ENCODE data around the gene GRIA4. TPM values are rescaled to one million over a fixed set of nuclear protein-coding genes. Genes with fewer than 3 reads are reported as not detected.

Gene GRIA4
- total RNA-seq, 4 donors from 2014 or later = not detected

- no peak for DNase-seq (ENCODE audit: low spot score in 2 of 2)
- H3K4me1 ChIP-seq = no peaks in the 10 kb centered on the region
- no peak for TF ChIP-seq CTCF (IDR thresholded peaks at IDR 0.05)
- no peak for TF ChIP-seq POLR2A (IDR thresholded peaks at IDR 0.05)
- TF ChIP-seq EP300 (IDR thresholded peaks at IDR 0.05) = no peak
- 16% methylated on average over 3 of the region's 3 CpGs for WGBS, 2 donors
- H3K27me3 ChIP-seq = no peaks in the 10 kb centered on the region
- H3K27ac ChIP-seq = no peak overlapping the region
- H3K4me3 ChIP-seq = no peak overlapping the region
- H3K9me3 ChIP-seq = no peaks in the 10 kb centered on the region
- H3K36me3 ChIP-seq = no peaks in the 10 kb centered on the region
These were observed 63.2 kb downstream of the GRIA4 start for GRCh38 chr11:105673089-105673488.

GRCh38 chr11:105689631-105690030 is 79.8 kb downstream of the GRIA4 start:
- Histone ChIP-seq H3K36me3 (no peaks in the 10 kb centered on the region), H3K9me3 (no peaks in the 10 kb centered on the region), H3K27me3 (no peaks in the 10 kb centered on the region), H3K4me3 (no peak overlapping the region), H3K27ac (no peak overlapping the region), H3K4me1 (no peaks in the 10 kb centered on the region)
- no peak for TF ChIP-seq POLR2A (IDR thresholded peaks at IDR 0.05)
- TF ChIP-seq EP300 (IDR thresholded peaks at IDR 0.05) = no peak
- WGBS, 2 donors = 51 to 52% methylated on average over 2 of the region's 2 CpGs
- DNase-seq (ENCODE audit: low spot score in 2 of 2) = no peak

- Histone ChIP-seq H3K9me3 (no peaks in the 10 kb centered on the region), H3K27ac (no peak overlapping the region), H3K4me1 (no peaks in the 10 kb centered on the region), H3K27me3 (no peaks in the 10 kb centered on the region), H3K36me3 (no peaks in the 10 kb centered on the region), H3K4me3 (no peak overlapping the region)
- DNase-seq (ENCODE audit: low spot score in 2 of 2) = no peak
- TF ChIP-seq POLR2A (IDR thresholded peaks at IDR 0.05) (no peak), EP300 (IDR thresholded peaks at IDR 0.05) (no peak), CTCF (IDR thresholded peaks at IDR 0.05) (no peak)
- WGBS, 2 donors = 57 to 70% methylated on average over 1 of the region's 1 CpG
These were observed 80.6 kb downstream of the GRIA4 start for GRCh38 chr11:105690467-105690866.

- Histone ChIP-seq H3K9me3 (no peaks in the 10 kb centered on the region), H3K36me3 (no peaks in the 10 kb centered on the region), H3K4me1 (no peaks in the 10 kb centered on the region), H3K4me3 (no peak overlapping the region), H3K27me3 (no peaks in the 10 kb centered on the region), H3K27ac (no peak overlapping the region)
- TF ChIP-seq EP300 (IDR thresholded peaks at IDR 0.05) (no peak), CTCF (IDR thresholded peaks at IDR 0.05) (no peak), POLR2A (IDR thresholded peaks at IDR 0.05) (no peak)
- no peak for DNase-seq (ENCODE audit: low spot score in 2 of 2)
- WGBS, 2 donors = 50 to 61% methylated on average over 2 of the region's 2 CpGs
These were observed 83.3 kb downstream of the GRIA4 start for GRCh38 chr11:105693075-105693759.

- 86 to 95% methylated on average over 2 of the region's 2 CpGs for WGBS, 2 donors
- no peaks in the 10 kb centered on the region for H3K27me3 ChIP-seq
- TF ChIP-seq EP300 (IDR thresholded peaks at IDR 0.05) (no peak), POLR2A (IDR thresholded peaks at IDR 0.05) (no peak), CTCF (IDR thresholded peaks at IDR 0.05) (no peak)
These were observed 86.1 kb downstream of the GRIA4 start for GRCh38 chr11:105696000-105696399.

More at GRCh38 chr11:105696000-105696399, 86.1 kb downstream of the GRIA4 start:
- Histone ChIP-seq H3K4me1 (no peaks in the 10 kb centered on the region), H3K36me3 (no peaks in the 10 kb centered on the region), H3K27ac (no peak overlapping the region), H3K9me3 (no peaks in the 10 kb centered on the region), H3K4me3 (no peak overlapping the region)
- no peak for DNase-seq (ENCODE audit: low spot score in 2 of 2)
